Stimulated activated CD8-positive, alpha-beta memory T cell treated with anti-CD3 and anti-CD28 coated beads, Interleukin-7, amount 100 ng/mL, for 48 hours (primary cell): ENCODE data around the gene SLC26A11.
"Not testable (repeated sequence)": the region's sequence is repeated elsewhere in the genome, so short reads cannot be mapped to it uniquely, and the experiment has no call there.

ENCODE experiments used
- DNase-seq, 2 donors: peaks; one replicate each; pipeline ENCODE4 v3.0.0-alpha.2; 2020; ENCODE audit warnings: low read depth in 1 of 2; ENCODE audit errors: extremely low read depth in 1 of 2

The SLC26A11 gene

GRCh38 chr17:80259457-80260068 is 39.3 kb downstream of the SLC26A11 start:
- no peak for DNase-seq

- DNase-seq = peak in 1 of 2 donors; percentile 63
These were observed 39.9 kb downstream of the SLC26A11 start for GRCh38 chr17:80260069-80260535.

- no peak for DNase-seq
These were observed 40.5 kb downstream of the SLC26A11 start, which contains the start of gene RNF213 for GRCh38 chr17:80260791-80261158. Gene RNF213, plus strand, starts transcription at chr17:80260852. Its CDS starts 2,830 bp downstream, at chr17:80263682.

GRCh38 chr17:80261159-80261894 is 41.1 kb downstream of the SLC26A11 start:
- DNase-seq = peak in 1 of 2 donors; percentile 44

- no peak for DNase-seq
These were observed 41.7 kb downstream of the SLC26A11 start for GRCh38 chr17:80261895-80262279.

GRCh38 chr17:80262291-80262690 is 42.1 kb downstream of the SLC26A11 start:
- no peak for DNase-seq

GRCh38 chr17:80262775-80263244 is 42.6 kb downstream of the SLC26A11 start:
- DNase-seq = no peak

GRCh38 chr17:80263253-80264204 is 43.3 kb downstream of the SLC26A11 start:
- peak; percentile 71 to 88 for DNase-seq

- DNase-seq = peak in 1 of 2 donors; percentile 63
These were observed 44.2 kb downstream of the SLC26A11 start for GRCh38 chr17:80264205-80265075.

GRCh38 chr17:80265205-80266068 is 45.2 kb downstream of the SLC26A11 start:
- DNase-seq = peak in 1 of 2 donors; percentile 70

GRCh38 chr17:80267391-80267790 is 47.2 kb downstream of the SLC26A11 start:
- DNase-seq = no peak

GRCh38 chr17:80268427-80268826 is 48.2 kb downstream of the SLC26A11 start:
- DNase-seq = no peak

- DNase-seq = no peak
These were observed 49.2 kb downstream of the SLC26A11 start for GRCh38 chr17:80269405-80269807.

- DNase-seq = no peak
These were observed 49.9 kb downstream of the SLC26A11 start for GRCh38 chr17:80270104-80270503.

- DNase-seq = no peak
These were observed 50.6 kb downstream of the SLC26A11 start for GRCh38 chr17:80270836-80271235.

GRCh38 chr17:80272366-80272765 is 52.1 kb downstream of the SLC26A11 start:
- no peak for DNase-seq

GRCh38 chr17:80274331-80274730 is 54.1 kb downstream of the SLC26A11 start:
- no peak for DNase-seq

- DNase-seq = no peak
These were observed 54.7 kb downstream of the SLC26A11 start for GRCh38 chr17:80274871-80275449.

GRCh38 chr17:80275857-80276256 is 55.6 kb downstream of the SLC26A11 start:
- not testable (repeated sequence) for DNase-seq
